ENCODE results near the gene CDCP1. TPM values are rescaled to one million over a fixed set of nuclear protein-coding genes. Genes with fewer than 3 reads are reported as not detected.
A peak's percentile ranks its signal among the peaks of the same experiment; 100 is the strongest.

Gene CDCP1
- polyA plus RNA-seq, 3 donors, result 0.99 to 1.6 (median 1.1) TPM

- no peak for DNase-seq (ENCODE audit: extremely low read depth in 1 of 11, low read depth in 9 of 11, low spot score in 4 of 11)
Observed at GRCh38 chr3:45123581-45124269, 22.5 kb downstream of the CDCP1 start.

- DNase-seq (ENCODE audit: extremely low read depth in 1 of 11, low read depth in 9 of 11, low spot score in 4 of 11), result no peak
Observed at GRCh38 chr3:45123030-45123429, 23.1 kb downstream of the CDCP1 start.

- no peak for DNase-seq (ENCODE audit: extremely low read depth in 1 of 11, low read depth in 9 of 11, low spot score in 4 of 11)
Observed at GRCh38 chr3:45120359-45121158, 25.6 kb downstream of the CDCP1 start.

- DNase-seq (ENCODE audit: extremely low read depth in 1 of 11, low read depth in 9 of 11, low spot score in 4 of 11), result peak in 1 of 11 donors; percentile 10
Observed at GRCh38 chr3:45119824-45120358, 26.3 kb downstream of the CDCP1 start.

- DNase-seq (ENCODE audit: extremely low read depth in 1 of 11, low read depth in 9 of 11, low spot score in 4 of 11), result no peak
Observed at GRCh38 chr3:45119376-45119775, 26.8 kb downstream of the CDCP1 start.

GRCh38 chr3:45118615-45119071 is 27.5 kb downstream of the CDCP1 start:
- no peak for DNase-seq (ENCODE audit: extremely low read depth in 1 of 11, low read depth in 9 of 11, low spot score in 4 of 11)

GRCh38 chr3:45116350-45116749 is 29.8 kb downstream of the CDCP1 start:
- DNase-seq (ENCODE audit: extremely low read depth in 1 of 11, low read depth in 9 of 11, low spot score in 4 of 11), result no peak

- no peak for DNase-seq (ENCODE audit: extremely low read depth in 1 of 11, low read depth in 9 of 11, low spot score in 4 of 11)
Observed at GRCh38 chr3:45113625-45114050, 32.5 kb downstream of the CDCP1 start.

GRCh38 chr3:45112939-45113338 is 33.2 kb downstream of the CDCP1 start:
- DNase-seq (ENCODE audit: extremely low read depth in 1 of 11, low read depth in 9 of 11, low spot score in 4 of 11), result no peak

GRCh38 chr3:45110509-45110833 is 35.7 kb downstream of the CDCP1 start:
- no peak for DNase-seq (ENCODE audit: extremely low read depth in 1 of 11, low read depth in 9 of 11, low spot score in 4 of 11)

- no peak for DNase-seq (ENCODE audit: extremely low read depth in 1 of 11, low read depth in 9 of 11, low spot score in 4 of 11)
Observed at GRCh38 chr3:45109771-45110508, 36.2 kb downstream of the CDCP1 start.

GRCh38 chr3:45106874-45107273 is 39.3 kb downstream of the CDCP1 start:
- DNase-seq (ENCODE audit: extremely low read depth in 1 of 11, low read depth in 9 of 11, low spot score in 4 of 11), result no peak

- no peak for DNase-seq (ENCODE audit: extremely low read depth in 1 of 11, low read depth in 9 of 11, low spot score in 4 of 11)
Observed at GRCh38 chr3:45105855-45106671, 40.1 kb downstream of the CDCP1 start.

GRCh38 chr3:45104715-45105711 is 41.2 kb downstream of the CDCP1 start:
- DNase-seq (ENCODE audit: extremely low read depth in 1 of 11, low read depth in 9 of 11, low spot score in 4 of 11), result no peak

- DNase-seq (ENCODE audit: extremely low read depth in 1 of 11, low read depth in 9 of 11, low spot score in 4 of 11), result no peak
Observed at GRCh38 chr3:45103753-45104714, 42.1 kb downstream of the CDCP1 start.

GRCh38 chr3:45103334-45103733 is 42.8 kb downstream of the CDCP1 start:
- no peak for DNase-seq (ENCODE audit: extremely low read depth in 1 of 11, low read depth in 9 of 11, low spot score in 4 of 11)

GRCh38 chr3:45100981-45101407 is 45.2 kb downstream of the CDCP1 start:
- DNase-seq (ENCODE audit: extremely low read depth in 1 of 11, low read depth in 9 of 11, low spot score in 4 of 11), result no peak
